Kidney epithelial cell (primary cell): ENCODE measurements around the gene SLC2A5. TPM values are rescaled to one million over a fixed set of nuclear protein-coding genes. Genes with fewer than 3 reads are reported as not detected.
"Not testable (repeated sequence)": the region's sequence is repeated elsewhere in the genome, so short reads cannot be mapped to it uniquely, and the experiment has no call there.

Experiments
- DNase-seq: peaks from one replicate; pipeline ENCODE4 v3.0.0-alpha.2; 2010; ENCODE audit warnings: low read depth
- H3K27me3 ChIP-seq: 2 replicates; pipeline ENCODE4 v1.6.0; 2011; ENCODE audit warnings: low read length; ENCODE audit not compliant: control insufficient read depth, insufficient read depth
- H3K36me3 ChIP-seq: 2 replicates; pipeline ENCODE4 v1.5.1; 2011; ENCODE audit warnings: low read length; ENCODE audit not compliant: control insufficient read depth, insufficient read depth
- H3K4me3 ChIP-seq: 2 replicates; pipeline ENCODE4 v1.5.1; 2011; ENCODE audit warnings: low read depth, mild to moderate bottlenecking, control low read depth, low read length
- CTCF ChIP-seq: IDR thresholded peaks from 2 replicates; pipeline ENCODE4 v1.5.1; 2011; ENCODE audit warnings: mild to moderate bottlenecking, moderate library complexity, low read length, control low read depth, inconsistent platforms; ENCODE audit not compliant: insufficient read depth, poor library complexity, severe bottlenecking
- total RNA-seq: library from RNA; depleted of rRNA; stranded (reverse); fragments of >200 nt; gene quantifications from 2 replicates; pipeline ENCODE4 v1.2.3, GENCODE V29; 2015

SLC2A5 gene
- total RNA-seq, 1 donor from 2014 or later = not detected

GRCh38 chr1:9095818-9096217 lies 26.4 kb upstream of the SLC2A5 start:
- no peak for DNase-seq
- TF ChIP-seq CTCF = no peak
- Histone ChIP-seq H3K27me3 (no peaks in the 10 kb centered on the region), H3K4me3 (no peak overlapping the region), H3K36me3 (no peaks in the 10 kb centered on the region)

GRCh38 chr1:9093996-9094595 lies 24.7 kb upstream of the SLC2A5 start:
- H3K27me3 ChIP-seq, DNase-seq, H3K4me3 ChIP-seq, H3K36me3 ChIP-seq: not testable (repeated sequence)

- TF ChIP-seq CTCF = no peak
- Histone ChIP-seq H3K36me3 (no peaks in the 10 kb centered on the region), H3K4me3 (no peak overlapping the region), H3K27me3 (peaks cover 2% of the 10 kb centered on the region)
- no peak for DNase-seq
These were observed 24.1 kb upstream of the SLC2A5 start for GRCh38 chr1:9093581-9093980.

- DNase-seq = no peak
- H3K27me3 ChIP-seq = peaks cover 2% of the 10 kb centered on the region
- no peak for TF ChIP-seq CTCF
- no peak overlapping the region for H3K4me3 ChIP-seq
- no peaks in the 10 kb centered on the region for H3K36me3 ChIP-seq
These were observed 23.7 kb upstream of the SLC2A5 start for GRCh38 chr1:9093091-9093490.

GRCh38 chr1:9088807-9089206 lies 19.4 kb upstream of the SLC2A5 start:
- TF ChIP-seq CTCF = no peak
- no peak for DNase-seq

GRCh38 chr1:9087411-9088125 lies 18.1 kb upstream of the SLC2A5 start:
- Histone ChIP-seq H3K27me3 (peaks cover 2% of the 10 kb centered on the region), H3K4me3 (no peak overlapping the region), H3K36me3 (no peaks in the 10 kb centered on the region)
- DNase-seq = no peak
- no peak for TF ChIP-seq CTCF

More at GRCh38 chr1:9088807-9089206, 19.4 kb upstream of the SLC2A5 start:
- H3K4me3 ChIP-seq = no peak overlapping the region
- H3K27me3 ChIP-seq = peaks cover 2% of the 10 kb centered on the region
- no peaks in the 10 kb centered on the region for H3K36me3 ChIP-seq
